Activated CD8-positive, alpha-beta memory T cell treated with anti-CD3 and anti-CD28 coated beads, Interleukin-2, amount 50 U/mL, for 24 hours (primary cell): ENCODE results near the gene UBE2O.
"Not testable (repeated sequence)": the region's sequence is repeated elsewhere in the genome, so short reads cannot be mapped to it uniquely, and the experiment has no call there.

Experiments used
- DNase-seq: peaks from one replicate; pipeline ENCODE4 v3.0.0-alpha.2; 2020; ENCODE audit errors: extremely low read depth

The UBE2O gene

DNA sequence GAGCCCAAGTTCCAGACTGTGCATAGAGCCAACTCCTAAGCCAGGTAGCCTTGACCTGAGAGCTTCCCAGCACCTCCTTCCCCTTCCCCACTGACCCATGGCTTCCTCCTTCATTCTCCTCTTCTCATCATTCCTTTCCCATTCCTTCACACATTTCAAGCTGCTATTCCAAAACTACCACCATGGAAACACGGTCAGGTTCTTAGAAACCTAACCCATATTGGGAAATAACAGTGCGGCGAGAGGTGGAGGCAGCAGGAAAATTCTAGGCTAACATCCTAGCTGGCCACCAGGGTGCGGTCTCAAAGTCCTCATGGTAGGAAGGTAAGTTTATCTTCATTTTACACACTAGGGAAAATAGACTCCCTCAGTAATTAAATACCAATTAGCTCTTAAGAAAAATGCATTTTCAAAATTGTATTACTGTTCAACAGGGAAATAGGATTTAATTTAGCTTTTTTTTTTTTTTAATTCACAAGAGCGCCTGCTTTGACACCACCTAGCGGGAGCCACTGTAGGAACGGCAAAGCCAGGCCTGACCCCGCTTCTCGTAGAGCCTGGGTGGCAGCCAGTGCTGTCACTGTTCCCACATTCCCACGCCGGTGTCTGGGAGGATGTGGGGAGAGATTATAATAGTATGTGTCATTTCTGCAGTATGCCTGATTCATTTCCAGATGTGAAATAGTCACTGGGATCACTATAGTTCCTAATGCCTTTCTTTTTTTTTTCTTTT is 82.5 kb downstream of the UBE2O start:
- DNase-seq = no peak

DNA sequence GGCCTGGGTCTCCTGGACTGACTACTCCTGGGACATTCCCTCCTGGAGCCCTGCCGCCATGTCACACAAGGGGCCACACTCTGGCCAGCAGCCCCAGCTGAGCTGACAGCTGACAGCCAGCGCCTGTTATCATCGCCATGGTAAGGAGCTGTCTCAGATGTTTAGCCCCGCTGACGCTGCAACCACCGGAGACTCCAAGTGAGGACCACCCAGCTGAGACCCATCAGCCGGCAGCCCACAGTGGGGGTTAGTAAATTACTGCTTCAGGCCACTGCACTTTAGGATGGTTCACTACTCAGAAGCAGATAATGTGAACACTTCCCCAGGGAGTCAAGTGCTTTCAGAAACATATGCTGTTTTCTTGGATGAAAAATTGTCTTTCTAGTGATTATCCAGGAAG is 83.1 kb downstream of the UBE2O start:
- no peak for DNase-seq

DNA sequence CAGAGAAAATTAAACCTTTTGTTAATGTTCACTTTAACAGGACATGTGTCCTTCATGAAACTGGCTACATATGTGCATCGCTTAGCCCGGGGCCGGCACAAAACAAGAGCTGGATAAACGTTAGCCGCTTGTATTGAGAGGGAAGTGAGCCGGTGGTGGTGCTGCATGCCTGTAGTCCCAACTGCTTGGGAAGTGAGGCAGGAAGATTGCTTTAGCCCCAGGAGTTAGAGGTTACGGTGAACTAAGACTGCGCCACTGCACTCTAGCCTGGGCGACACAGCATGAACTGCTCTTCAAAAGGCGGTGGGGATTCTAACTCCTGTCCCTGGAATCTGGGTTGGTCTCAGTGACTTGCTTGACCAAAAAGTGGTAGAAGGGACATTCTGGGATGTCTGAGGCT is 83.6 kb downstream of the UBE2O start:
- no peak for DNase-seq

DNA sequence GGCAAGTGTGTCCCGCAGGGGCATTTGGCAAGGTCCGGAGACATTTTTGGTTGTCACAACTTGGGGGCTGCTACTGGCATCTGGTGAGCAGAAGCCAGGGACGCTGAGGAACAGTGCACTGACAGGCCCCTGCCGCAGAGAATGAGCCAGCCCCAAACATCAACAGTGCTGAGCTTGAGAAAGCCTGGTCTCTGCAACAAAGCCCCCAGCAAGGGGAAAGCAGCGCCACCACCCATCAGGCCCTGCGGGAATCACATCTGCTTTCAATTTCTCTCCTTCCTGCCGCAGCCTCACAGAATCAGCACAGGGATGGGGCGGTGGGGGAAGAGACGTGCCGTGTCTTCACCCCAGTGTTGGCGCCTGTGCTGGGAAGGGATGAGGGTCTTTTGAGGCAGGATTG is 84.4 kb downstream of the UBE2O start:
- DNase-seq = no peak

DNA sequence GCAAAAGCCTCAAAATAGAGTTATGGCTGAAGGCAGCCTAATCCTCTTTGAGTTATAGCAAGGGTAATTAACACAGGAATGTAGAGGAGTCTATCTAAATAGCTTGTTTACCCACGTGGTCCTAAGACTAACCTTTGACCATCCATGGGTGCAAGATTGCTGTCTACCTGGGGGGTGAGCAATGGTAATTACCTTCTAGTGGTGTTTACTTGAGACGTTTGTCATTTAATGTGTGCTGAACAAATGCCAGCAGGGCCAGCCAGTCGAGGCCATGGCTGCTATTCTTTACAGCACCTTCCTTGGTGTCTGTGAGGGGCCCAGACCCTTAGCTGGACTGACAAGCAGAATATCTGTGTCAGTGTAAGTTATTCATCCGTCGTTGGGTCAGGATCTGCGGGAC is 85.3 kb downstream of the UBE2O start:
- DNase-seq = no peak

DNA sequence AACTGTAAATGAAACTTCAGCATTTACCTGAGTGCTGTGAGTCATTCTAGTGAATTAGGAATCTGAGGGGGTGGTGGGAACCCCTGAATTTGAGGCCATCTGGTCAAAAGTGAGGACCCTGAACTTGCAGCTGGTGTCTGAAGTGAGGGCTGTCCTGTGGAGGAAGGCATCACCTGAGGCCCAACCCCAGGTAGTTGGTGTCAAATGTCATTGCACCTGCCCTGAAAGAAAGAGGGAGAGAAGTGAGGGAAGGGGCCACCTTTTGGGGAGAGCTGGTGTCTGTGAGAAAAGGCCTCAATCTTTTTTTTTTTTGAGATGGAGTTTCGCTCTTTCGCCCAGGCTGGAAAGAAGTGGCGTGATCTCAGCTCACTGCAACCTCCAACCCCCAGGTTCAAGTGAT is 86.7 kb downstream of the UBE2O start:
- DNase-seq = no peak

DNA sequence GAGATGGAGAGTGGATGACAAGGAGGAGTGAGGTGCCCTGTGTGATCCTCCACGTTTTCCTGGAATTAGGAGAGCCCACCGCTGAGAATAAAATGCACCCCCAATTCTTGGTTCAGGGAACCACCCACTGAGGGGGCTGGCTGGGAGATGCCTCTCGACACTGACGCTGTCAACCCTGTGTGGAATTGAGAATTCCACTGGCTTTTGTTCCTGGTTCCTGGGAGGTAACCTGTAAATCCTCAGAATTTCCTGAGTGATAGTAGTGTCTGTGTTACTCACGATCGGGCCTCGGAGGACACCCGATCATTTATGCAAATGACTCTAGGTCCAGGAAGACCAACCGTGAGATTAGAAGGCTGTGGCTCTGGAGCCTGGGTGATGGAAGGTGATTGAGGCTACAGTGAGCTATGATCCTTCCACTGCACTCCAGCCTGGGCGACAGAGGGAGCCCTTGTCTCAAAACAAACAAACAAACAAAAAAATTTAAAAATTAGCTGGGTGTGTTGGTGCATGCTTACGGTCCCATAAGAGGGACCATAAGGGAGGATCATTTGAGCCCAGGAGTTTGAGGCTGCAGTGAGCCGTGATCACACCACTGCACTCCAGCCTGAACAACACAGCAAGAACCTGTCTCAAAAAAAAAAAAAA is 87.6 kb downstream of the UBE2O start:
- no peak for DNase-seq

DNA sequence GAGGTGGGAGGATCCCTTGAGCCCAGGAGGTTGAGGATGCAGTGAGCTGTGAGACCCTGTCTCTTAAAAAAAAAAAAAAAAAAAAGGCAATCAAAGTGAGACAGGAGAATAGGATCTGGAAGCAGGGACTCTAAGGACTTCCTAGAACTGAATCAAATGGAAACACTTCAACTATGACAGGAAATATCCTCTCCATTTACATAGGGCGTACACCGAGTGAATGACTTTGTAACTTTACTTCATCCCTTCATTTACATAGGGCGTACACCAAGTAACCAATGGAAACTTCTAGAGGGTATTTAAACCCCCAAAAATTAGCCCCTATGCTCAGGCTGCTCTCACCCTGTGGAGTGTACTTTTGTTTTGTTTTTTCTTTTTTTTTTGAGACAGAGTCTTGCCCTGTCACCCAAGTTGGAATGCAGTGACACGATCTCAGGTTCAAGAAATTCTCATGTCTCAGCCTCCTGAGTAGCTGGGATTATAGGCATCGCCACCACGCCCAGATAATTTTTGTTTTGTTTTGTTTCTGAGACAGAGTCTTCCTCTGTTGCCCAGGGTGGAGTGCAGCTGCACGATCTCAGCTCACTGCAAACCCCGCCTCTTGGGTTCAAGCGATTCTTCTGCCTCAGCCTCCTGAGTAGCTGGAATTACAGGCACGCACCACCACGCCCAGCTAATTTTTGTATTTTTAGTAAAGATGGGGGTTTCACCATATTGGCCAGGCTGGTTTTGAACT is 89.7 kb downstream of the UBE2O start:
- DNase-seq = no peak

DNA sequence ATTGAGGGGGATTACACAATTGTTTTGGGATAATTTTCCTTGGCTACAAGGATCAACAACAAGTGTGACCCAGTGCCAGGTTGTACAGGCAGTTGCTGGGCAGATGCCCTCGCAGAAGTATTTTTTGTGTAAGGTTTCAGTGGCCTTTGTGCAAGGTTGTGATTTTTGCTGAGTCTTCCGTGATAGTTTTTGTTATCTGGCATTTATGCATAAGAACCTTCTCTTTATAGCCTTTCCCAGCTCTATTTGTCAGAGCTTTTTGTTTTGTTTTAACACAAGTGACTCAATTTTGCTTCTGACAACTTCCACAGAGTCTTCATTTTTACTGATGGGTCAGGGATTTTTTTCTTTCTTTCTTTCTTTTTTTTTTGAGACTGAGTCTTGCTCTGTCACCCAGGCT is 92.5 kb downstream of the UBE2O start:
- DNase-seq = no peak

DNA sequence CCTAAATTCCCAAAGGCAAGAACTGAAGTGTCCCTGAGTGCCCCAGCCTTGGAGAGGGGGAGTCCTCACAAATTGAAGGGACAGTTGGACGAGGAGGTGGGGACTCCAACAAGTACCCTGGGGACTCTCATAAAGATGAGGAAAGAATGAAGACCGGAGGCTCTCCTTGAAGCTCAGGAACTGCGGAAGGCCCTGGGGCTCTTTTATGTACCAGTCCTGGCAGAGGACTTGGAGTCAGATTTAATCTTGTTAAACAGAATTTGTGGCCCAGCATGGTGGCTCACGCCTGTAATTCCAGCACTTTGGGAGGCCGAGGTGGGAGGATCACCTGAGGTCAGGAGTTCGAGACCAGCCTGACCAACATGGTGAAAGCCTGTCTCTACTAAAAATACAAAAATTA is 93.2 kb downstream of the UBE2O start:
- not testable (repeated sequence) for DNase-seq

DNA sequence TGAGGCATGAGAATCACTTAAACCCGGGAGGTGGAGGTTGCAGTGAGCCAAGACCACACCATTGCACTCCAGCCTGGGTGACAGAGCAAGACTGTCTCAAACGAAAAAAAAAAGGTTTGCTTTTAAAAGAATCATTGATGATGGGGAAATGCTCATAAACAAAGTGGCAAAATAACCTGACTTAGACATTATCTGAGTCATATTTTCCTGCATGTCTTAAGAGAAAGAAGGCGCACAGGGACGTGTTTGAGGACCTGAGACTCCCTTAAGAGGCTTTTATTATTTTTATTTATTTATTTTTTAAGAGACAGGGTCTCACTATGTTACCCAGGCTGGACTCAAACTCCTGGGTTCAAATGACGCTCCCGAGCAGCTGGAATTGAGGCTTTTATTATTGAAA is 93.6 kb downstream of the UBE2O start:
- DNase-seq = no peak

DNA sequence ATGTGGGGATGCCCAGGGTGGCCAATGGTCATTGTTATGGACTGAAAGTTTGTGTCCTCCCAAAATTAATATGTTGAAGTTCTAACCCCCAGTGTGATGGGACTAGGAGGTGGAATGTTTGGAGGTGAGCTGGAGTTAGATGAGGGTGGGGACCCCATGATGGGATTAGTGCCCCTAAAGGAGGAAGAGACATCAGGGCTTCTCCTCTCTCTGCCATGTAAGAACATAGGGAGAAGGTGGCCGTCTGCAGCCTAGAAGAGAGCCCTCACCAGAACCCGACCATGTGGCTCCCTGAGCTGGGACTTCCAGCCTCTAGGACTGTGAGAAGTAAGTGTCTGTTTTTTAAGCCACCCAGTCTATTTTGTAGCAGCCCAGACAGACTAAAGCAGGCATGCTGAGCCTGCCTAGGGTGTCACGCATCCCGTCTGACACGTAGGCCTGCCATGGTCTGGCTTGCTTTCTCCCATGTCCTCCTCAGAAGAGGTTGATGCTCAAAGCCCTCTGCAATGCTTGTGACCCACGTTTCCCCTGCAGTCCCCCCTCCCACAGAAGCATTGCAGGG is 95.3 kb downstream of the UBE2O start:
- no peak for DNase-seq

DNA sequence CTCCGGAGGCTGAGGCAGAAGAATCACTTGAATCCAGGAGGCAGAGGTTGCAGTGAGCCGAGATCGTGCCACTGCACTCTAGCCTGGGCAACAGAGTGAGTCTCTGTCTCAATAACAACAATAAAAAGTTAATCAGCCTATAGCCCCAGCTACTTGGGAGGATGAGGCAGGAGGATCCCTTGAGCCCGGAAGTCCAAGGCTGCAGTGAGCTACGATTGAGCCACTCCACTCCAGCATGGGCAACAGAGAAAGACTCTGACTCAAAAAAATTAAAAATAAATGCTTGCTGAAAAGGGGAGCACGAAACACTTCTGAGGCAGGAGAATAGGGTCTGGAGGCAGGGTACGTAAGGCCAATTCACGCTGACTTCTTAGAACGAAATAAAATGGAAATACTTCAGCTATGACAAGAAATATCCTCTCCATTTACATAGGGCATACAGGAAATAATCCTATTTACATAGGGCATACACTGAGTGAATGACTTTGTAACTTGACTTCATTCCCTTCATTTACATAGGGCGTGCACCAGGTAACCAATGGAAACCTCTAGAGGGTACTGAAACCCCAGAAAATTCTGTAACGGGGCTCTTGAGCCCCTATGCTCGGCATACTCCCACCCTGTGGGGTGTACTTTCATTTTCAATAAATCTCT is 96.0 kb downstream of the UBE2O start:
- no peak for DNase-seq

DNA sequence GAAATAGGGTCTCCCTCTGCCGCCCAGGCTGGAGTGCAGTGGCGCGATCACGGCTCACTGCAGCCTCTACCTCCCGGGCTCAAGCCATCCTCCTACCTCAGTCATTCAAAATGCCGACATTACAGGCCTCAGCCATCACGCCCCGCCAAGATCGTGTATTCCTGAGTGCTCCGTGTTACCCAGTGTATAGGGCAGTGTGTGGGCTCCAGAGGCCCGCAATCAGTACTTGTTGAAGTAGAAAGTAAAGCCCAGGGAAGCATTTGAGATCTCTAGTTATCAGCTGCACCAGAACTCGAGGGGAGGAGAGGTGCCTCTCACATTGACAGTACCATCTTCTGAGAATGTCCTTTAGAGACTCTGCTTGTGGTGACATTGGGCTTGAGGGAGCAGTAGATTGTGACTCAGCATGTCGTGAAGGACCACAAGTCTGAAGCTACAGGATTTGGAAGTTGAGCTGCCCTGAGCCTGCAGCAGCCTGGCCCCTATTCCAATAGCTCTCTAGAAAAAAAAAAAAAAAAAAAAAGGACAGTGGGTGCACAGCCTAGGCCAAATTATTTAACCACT is 98.1 kb downstream of the UBE2O start:
- DNase-seq = no peak

DNA sequence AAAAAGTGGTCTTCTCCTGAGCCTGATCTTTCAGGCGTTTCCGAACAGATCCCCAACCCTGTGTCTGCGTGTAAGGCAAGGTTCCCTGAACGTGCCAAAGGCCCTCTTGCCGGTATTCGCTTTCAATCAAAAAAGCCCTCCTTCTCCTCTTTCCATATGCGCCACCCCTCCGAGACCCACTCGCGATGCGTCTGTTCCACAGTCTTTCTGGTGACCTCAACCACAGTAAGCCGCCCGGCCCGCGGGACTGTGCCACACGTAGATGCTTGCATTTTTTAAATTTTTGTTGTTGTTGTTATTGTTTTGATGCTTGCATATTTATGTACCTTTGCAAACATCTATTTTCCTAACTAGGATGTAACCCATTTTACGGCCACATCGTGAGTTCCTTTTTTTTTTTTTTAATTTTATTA is 98.6 kb downstream of the UBE2O start:
- no peak for DNase-seq

DNA sequence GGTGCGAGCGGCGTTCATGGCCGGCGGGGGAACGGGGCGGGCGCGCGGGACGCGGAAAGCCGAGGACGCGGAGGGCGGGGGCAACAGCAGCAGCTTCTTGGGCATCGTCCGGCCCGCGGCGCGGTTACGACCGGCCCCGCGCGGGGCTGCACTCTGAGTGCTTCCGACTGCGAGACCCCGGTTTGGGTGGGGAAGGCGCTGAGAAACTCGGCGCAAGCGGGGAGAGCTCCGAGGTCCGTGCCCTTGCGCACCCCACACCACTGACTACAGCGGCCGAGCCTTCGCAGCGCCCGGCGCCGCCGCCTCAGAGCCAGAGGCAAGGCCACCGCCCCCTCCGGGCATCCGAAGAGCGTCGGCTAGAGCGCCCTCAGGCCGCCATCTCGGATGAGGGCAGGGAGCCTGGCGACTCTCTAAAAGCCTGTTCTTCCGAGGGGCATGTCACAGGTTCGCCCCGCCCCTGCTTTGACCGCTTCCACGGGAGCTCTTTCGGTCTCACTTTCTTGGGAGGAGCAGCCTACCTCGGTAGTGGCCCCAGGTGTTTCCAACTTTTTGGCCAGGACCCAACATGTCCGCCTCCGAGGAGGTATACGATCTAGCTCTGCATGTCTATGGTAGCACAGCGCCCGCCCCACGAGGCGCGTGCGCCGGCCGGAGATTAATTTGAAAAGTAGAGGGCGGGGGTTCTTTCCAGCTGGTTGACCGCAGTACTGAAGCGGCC is 99.2 kb downstream of the UBE2O start, which contains the start of gene PRPSAP1:
Gene PRPSAP1, minus strand, starts transcription at position 318 of the 718 bp plus-strand sequence. Its CDS starts 213 bp downstream, at position 105.
- peak; percentile 56 for DNase-seq

DNA sequence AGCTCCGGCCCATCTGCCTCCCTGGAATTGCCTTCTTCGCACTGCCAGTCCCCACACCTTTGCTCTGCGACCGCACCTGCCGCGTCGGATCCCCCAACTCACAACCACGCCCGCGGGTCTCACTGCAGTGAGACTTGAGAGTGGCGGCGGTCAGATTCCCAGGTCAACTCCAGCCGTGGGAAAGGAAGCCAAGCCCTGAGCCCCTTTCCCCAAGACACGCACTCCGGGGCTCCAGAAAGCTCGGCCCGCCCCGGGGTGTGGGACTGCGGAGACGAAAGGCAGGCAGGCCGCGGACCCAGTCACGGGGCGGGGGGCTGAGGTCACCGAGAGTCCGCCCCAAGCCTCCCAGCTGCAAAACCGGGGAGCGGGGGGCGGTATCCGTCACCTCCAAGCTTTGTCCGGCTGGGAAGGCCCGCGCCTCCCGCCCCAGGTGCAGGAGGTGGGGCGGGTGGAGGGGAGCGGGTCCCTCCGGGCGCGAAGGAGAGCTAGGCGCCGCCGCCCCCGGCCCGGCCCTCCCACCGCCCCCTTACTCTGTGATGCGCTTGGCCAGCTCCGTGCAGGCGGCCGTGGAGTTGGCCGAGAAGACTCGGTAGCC is 99.9 kb downstream of the UBE2O start:
- no peak for DNase-seq

DNA sequence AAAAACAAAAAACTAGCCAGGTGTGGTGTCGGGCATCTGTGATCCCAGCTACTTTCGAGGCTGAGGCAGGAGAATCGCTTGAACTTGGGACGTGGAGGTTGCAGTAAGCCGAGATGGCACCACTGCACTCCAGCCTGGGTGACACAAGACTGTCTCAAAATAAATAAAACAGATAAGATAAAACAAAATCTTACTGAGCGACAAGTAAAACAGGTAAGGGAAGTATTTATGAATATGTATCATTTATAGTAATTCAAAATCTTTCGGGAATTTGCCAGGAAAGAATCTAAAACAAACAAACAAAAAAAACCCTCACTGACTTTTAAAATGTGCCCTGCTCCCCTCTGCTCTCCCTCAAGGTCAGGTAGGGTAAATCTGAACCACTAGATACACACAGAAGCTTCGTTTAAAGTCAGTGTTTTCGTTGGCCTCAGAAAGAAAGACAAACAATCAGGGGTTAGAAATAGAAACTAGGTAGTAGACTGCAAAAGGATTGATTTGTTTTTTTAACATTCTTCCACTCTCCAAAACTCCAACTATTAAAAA is 101.4 kb downstream of the UBE2O start:
- DNase-seq = no peak

DNA sequence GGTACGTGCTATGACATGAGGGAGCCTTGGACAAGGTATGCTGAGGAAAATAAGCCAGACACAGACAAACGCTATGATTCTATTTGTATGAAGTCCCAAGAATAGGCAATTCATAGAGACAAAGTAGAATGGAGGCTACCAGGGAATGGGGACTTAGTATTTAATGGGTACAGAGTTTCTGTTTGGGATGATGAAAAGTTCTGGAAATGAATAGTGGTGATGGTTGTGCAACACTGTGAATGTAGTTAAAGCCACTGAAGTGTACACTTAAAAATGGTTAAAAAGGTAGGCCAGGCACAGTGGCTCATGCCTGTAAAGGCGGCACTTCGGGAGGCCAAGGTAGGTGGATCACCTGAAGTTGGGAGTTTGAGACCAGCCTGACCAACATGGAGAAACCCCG is 102.5 kb downstream of the UBE2O start:
- DNase-seq = no peak

DNA sequence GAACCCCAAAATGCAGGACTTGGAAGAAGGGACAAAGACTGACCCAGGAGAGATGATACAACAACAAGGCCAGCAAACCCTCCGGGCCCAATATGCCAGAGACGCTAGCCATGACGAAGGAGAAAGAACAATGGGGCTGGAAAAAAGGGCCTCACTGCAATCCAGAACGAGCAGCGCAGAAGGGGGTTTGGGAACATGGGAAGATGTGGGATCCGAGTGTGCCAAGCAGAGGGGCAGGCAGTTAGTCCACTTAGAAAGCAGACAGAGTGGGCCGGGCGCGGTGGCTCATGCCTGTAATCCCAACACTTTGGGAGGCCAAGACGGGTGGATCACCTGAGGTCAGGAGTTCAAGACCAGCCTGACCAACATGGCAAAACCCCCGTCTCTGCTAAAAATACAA is 106.0 kb downstream of the UBE2O start:
- not testable (repeated sequence) for DNase-seq
